ENCODE results near the gene INHBC.
"Not testable (repeated sequence)": the region's sequence is repeated elsewhere in the genome, so short reads cannot be mapped to it uniquely, and the experiment has no call there.

INHBC gene

GRCh38 chr12:57429473-57430111 lies 5.0 kb upstream of the INHBC start:
- peak; percentile 33 for DNase-seq (ENCODE audit: low spot score)

- peak; percentile 61 for DNase-seq (ENCODE audit: low spot score)
These were observed 4.3 kb upstream of the INHBC start for GRCh38 chr12:57430112-57430930.

GRCh38 chr12:57430931-57431566 lies 3.5 kb upstream of the INHBC start, which contains the start of gene R3HDM2:
Gene R3HDM2, minus strand, starts transcription at chr12:57431043. Its CDS starts 120,615 bp downstream, at chr12:57310428.
- peak; percentile 100 for DNase-seq (ENCODE audit: low spot score)

- DNase-seq (ENCODE audit: low spot score) = no peak
These were observed 2.9 kb upstream of the INHBC start for GRCh38 chr12:57431654-57432188.

GRCh38 chr12:57433370-57433769 lies 1.2 kb upstream of the INHBC start:
- no peak for DNase-seq (ENCODE audit: low spot score)

- no peak for DNase-seq (ENCODE audit: low spot score)
These were observed 709 bp downstream of the INHBC start for GRCh38 chr12:57435293-57435692.

- no peak for DNase-seq (ENCODE audit: low spot score)
These were observed 3.8 kb downstream of the INHBC start for GRCh38 chr12:57438400-57438799.

- no peak for DNase-seq (ENCODE audit: low spot score)
These were observed 5.2 kb downstream of the INHBC start for GRCh38 chr12:57439762-57440266.

GRCh38 chr12:57441393-57441792 lies 6.8 kb downstream of the INHBC start:
- DNase-seq (ENCODE audit: low spot score) = not testable (repeated sequence)

- no peak for DNase-seq (ENCODE audit: low spot score)
These were observed 7.4 kb downstream of the INHBC start for GRCh38 chr12:57441846-57442427.

GRCh38 chr12:57444337-57444736 lies 9.8 kb downstream of the INHBC start:
- DNase-seq (ENCODE audit: low spot score) = not testable (repeated sequence)

- DNase-seq (ENCODE audit: low spot score) = no peak
These were observed 10.2 kb downstream of the INHBC start for GRCh38 chr12:57444744-57445143.

GRCh38 chr12:57446292-57446960 lies 11.8 kb downstream of the INHBC start:
- no peak for DNase-seq (ENCODE audit: low spot score)

GRCh38 chr12:57448669-57449068 lies 14.1 kb downstream of the INHBC start:
- DNase-seq (ENCODE audit: low spot score) = no peak

GRCh38 chr12:57449375-57449774 lies 14.8 kb downstream of the INHBC start:
- DNase-seq (ENCODE audit: low spot score) = no peak

GRCh38 chr12:57450057-57450456 lies 15.5 kb downstream of the INHBC start:
- DNase-seq (ENCODE audit: low spot score) = no peak

GRCh38 chr12:57451233-57451778 lies 16.7 kb downstream of the INHBC start:
- no peak for DNase-seq (ENCODE audit: low spot score)

- no peak for DNase-seq (ENCODE audit: low spot score)
These were observed 17.8 kb downstream of the INHBC start for GRCh38 chr12:57452181-57452936.

GRCh38 chr12:57452937-57453509 lies 18.4 kb downstream of the INHBC start:
- peak; percentile 79 for DNase-seq (ENCODE audit: low spot score)

- no peak for DNase-seq (ENCODE audit: low spot score)
These were observed 19.6 kb downstream of the INHBC start for GRCh38 chr12:57454213-57454565.

All from LoVo (cell line).